Measurements from ENCODE around the gene MTREX. TPM values are rescaled to one million over a fixed set of nuclear protein-coding genes. Genes with fewer than 3 reads are reported as not detected.

MTREX gene
- total and polyA plus RNA-seq, 2 experiments from 2014 or later, result 19.0 to 66.0 TPM

- H2AFZ ChIP-seq, result no peak overlapping the region
- H3K9me3 ChIP-seq (ENCODE audit: low read depth), result no peaks in the 10 kb centered on the region
- no peak overlapping the region for H3K4me2 ChIP-seq
- H3K27ac ChIP-seq, result no peak overlapping the region
- WGBS (ENCODE audit: low lambda C conversion rate, missing lambda C conversion rate), result 84% methylated on average over 1 of the region's 1 CpG
- no peaks in the 10 kb centered on the region for H3K27me3 ChIP-seq
- no peaks in the 10 kb centered on the region for H3K36me3 ChIP-seq (replicated peaks; ENCODE audit: insufficient read depth, low read depth)
- no peaks in the 10 kb centered on the region for H4K20me1 ChIP-seq (ENCODE audit: insufficient read depth, poor library complexity, severe bottlenecking)
- H3K4me1 ChIP-seq (ENCODE audit: insufficient read depth), result no peaks in the 10 kb centered on the region
- peaks cover 21% of the 10 kb centered on the region for H3K79me2 ChIP-seq
- no peak for TF ChIP-seq EZH2 (IDR thresholded peaks at IDR 0.05; ENCODE audit: borderline replicate concordance)
- no peak for TF ChIP-seq CTCF (IDR thresholded peaks at IDR 0.05; ENCODE audit: poor library complexity)
- no peak for TF ChIP-seq EZH2phosphoT487 (IDR thresholded peaks at IDR 0.05; ENCODE audit: low read depth, severe bottlenecking, unreplicated experiment)
- H3K9me2 ChIP-seq (replicated peaks; ENCODE audit: insufficient read depth), result no peaks in the 10 kb centered on the region
- no peak overlapping the region for H3K4me3 ChIP-seq
- DNase-seq (ENCODE audit: low spot score), result peak; percentile 23
These were observed 119.4 kb downstream of the MTREX start for GRCh38 chr5:55427157-55427556.

GRCh38 chr5:55429221-55429612 is 121.4 kb downstream of the MTREX start:
- H3K36me3 ChIP-seq (replicated peaks; ENCODE audit: insufficient read depth, low read depth), result no peaks in the 10 kb centered on the region
- no peak overlapping the region for H3K4me3 ChIP-seq
- TF ChIP-seq CTCF (IDR thresholded peaks at IDR 0.05; ENCODE audit: poor library complexity) (no peak), EZH2phosphoT487 (IDR thresholded peaks at IDR 0.05; ENCODE audit: low read depth, severe bottlenecking, unreplicated experiment) (no peak), EZH2 (IDR thresholded peaks at IDR 0.05; ENCODE audit: borderline replicate concordance) (no peak)
- no peak for DNase-seq (ENCODE audit: low spot score)
- H3K27ac ChIP-seq, result no peak overlapping the region
- H3K79me2 ChIP-seq, result peaks cover 21% of the 10 kb centered on the region
- H3K9me3 ChIP-seq (ENCODE audit: low read depth), result no peaks in the 10 kb centered on the region
- H4K20me1 ChIP-seq (ENCODE audit: insufficient read depth, poor library complexity, severe bottlenecking), result no peaks in the 10 kb centered on the region
- no peaks in the 10 kb centered on the region for H3K9me2 ChIP-seq (replicated peaks; ENCODE audit: insufficient read depth)
- H3K4me1 ChIP-seq (ENCODE audit: insufficient read depth), result no peaks in the 10 kb centered on the region
- WGBS (ENCODE audit: low lambda C conversion rate, missing lambda C conversion rate), result 50% methylated on average over 2 of the region's 2 CpGs
- no peak overlapping the region for H2AFZ ChIP-seq
- no peak overlapping the region for H3K4me2 ChIP-seq
- no peaks in the 10 kb centered on the region for H3K27me3 ChIP-seq

GRCh38 chr5:55429613-55430253 is 121.9 kb downstream of the MTREX start:
- peaks cover 21% of the 10 kb centered on the region for H3K79me2 ChIP-seq
- TF ChIP-seq EZH2phosphoT487 (IDR thresholded peaks at IDR 0.05; ENCODE audit: low read depth, severe bottlenecking, unreplicated experiment), result no peak
- TF ChIP-seq EZH2 (IDR thresholded peaks at IDR 0.05; ENCODE audit: borderline replicate concordance), result no peak
- TF ChIP-seq CTCF (IDR thresholded peaks at IDR 0.05; ENCODE audit: poor library complexity), result no peak
- H3K27me3 ChIP-seq, result no peaks in the 10 kb centered on the region
- H4K20me1 ChIP-seq (ENCODE audit: insufficient read depth, poor library complexity, severe bottlenecking), result no peaks in the 10 kb centered on the region
- 94% methylated on average over 9 of the region's 9 CpGs for WGBS (ENCODE audit: low lambda C conversion rate, missing lambda C conversion rate)
- H3K4me3 ChIP-seq, result no peak overlapping the region
- no peak overlapping the region for H3K4me2 ChIP-seq
- H3K9me3 ChIP-seq (ENCODE audit: low read depth), result no peaks in the 10 kb centered on the region
- H3K36me3 ChIP-seq (replicated peaks; ENCODE audit: insufficient read depth, low read depth), result no peaks in the 10 kb centered on the region
- H3K4me1 ChIP-seq (ENCODE audit: insufficient read depth), result no peaks in the 10 kb centered on the region
- no peak overlapping the region for H3K27ac ChIP-seq
- no peaks in the 10 kb centered on the region for H3K9me2 ChIP-seq (replicated peaks; ENCODE audit: insufficient read depth)
- peak; percentile 32 for DNase-seq (ENCODE audit: low spot score)
- no peak overlapping the region for H2AFZ ChIP-seq

All from hepatocyte (in vitro differentiated cells).